ENCODE results near the gene LBX2. TPM values are rescaled to one million over a fixed set of nuclear protein-coding genes. Genes with fewer than 3 reads are reported as not detected.

LBX2 gene
- polyA plus RNA-seq, 1 experiment = 0.61 TPM

DNA sequence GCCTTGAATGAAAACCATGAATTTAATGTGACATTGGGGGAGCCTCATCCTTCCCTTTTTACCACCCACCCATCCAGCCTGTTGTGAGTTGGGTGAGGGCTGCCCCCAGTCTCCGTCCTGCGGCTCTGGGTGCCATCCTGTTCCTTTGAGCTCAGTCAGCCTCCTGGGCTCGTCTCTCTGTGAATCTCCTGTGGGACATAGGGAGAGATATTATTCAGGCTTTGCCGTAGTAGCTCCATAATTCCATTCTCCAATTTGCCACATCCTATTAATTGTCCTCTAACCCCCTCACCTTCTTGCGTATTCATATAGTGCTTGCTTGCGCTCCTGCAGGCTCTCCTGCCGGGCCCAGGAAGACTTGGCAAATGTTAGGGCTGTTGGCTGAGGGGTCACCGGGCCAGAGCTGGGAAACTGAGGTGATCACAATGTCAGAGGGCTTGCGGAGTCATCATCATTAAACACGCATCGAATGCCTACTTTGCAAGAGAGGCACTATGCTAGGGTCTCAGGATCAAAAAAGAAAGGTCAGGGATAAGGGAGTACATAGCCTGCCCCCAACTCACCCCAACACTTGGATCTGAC is 27.3 kb upstream of the LBX2 start:
- DNase-seq (ENCODE audit: low read depth) = no peak
- Histone ChIP-seq H3K36me3 (ENCODE audit: control insufficient read depth, insufficient read depth, low read length) (peaks cover 18% of the 10 kb centered on the region), H3K4me3 (ENCODE audit: low read depth, low read length) (no peak overlapping the region), H3K27me3 (ENCODE audit: control insufficient read depth, insufficient read depth, low read length) (0 out of 2 replicates have a peak, but pooled peaks cover 4% of the 10 kb centered on the region)
- CTCF ChIA-PET = interaction anchor here (1.2 kb wide), 2 partner anchors 13 to 60 kb away, joined by 3 to 4 read pairs; no protein-coding TSS in a partner anchor
- POLR2A ChIA-PET = no interaction called here
- TF ChIP-seq, protein P1, sequence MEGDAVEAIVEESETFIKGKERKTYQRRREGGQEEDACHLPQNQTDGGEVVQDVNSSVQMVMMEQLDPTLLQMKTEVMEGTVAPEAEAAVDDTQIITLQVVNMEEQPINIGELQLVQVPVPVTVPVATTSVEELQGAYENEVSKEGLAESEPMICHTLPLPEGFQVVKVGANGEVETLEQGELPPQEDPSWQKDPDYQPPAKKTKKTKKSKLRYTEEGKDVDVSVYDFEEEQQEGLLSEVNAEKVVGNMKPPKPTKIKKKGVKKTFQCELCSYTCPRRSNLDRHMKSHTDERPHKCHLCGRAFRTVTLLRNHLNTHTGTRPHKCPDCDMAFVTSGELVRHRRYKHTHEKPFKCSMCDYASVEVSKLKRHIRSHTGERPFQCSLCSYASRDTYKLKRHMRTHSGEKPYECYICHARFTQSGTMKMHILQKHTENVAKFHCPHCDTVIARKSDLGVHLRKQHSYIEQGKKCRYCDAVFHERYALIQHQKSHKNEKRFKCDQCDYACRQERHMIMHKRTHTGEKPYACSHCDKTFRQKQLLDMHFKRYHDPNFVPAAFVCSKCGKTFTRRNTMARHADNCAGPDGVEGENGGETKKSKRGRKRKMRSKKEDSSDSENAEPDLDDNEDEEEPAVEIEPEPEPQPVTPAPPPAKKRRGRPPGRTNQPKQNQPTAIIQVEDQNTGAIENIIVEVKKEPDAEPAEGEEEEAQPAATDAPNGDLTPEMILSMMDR (IDR thresholded peaks at IDR 0.05; ENCODE audit: insufficient read depth, low read depth, low read length) = no peak

DNA sequence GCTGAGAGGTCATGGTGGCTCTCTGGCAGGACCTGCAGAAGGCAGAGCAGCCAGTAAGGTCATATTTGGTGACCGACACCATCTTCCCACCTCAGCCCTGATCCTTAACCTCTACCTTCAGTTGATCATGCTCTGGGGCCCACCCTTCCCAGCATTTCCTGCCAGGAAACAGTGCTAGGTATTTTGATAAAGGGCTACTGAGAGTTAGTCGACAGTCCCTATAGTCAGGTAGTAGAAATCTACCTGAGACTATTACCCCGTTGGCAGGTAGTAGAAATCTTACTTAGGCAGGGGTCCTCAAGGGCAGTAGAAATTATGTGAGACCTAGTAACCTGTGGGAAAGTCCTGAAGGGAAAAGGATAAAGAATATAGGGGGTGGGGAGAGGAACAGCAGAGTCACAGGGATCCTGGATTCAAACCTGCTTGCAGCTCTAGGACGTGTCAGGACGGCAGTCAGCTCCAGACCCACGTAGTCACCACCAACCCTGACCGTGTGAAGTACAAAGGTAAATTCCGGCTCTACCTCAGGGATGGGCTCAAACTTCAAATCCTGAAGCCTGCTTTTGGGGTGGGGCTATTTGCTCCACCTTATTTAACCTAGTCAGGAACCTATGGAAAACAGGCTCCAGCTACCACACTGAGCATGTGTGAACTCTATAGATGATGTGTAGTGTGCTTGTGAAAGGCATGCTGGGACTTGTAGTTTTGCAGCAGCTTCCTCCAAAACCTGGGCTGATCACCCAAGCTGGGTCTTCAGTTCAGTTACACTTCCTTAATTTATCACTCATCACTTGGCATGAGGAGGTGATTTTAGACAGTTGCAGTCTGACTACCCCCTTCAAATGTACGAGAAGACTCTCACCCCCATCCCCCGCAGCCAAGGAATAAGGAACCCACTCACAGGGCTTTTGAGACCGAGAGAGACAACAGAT is 26.6 kb upstream of the LBX2 start, which contains the start of gene DQX1:
DQX1 (minus strand) TSS at position 515 of the 932 bp plus-strand sequence; CDS start at position 13, 502 bp downstream.
- Histone ChIP-seq H3K36me3 (ENCODE audit: control insufficient read depth, insufficient read depth, low read length) (peaks cover 18% of the 10 kb centered on the region), H3K4me3 (ENCODE audit: low read depth, low read length) (no peak within 1 kb of the TSS), H3K27me3 (ENCODE audit: control insufficient read depth, insufficient read depth, low read length) (0 out of 2 replicates have a peak, but pooled peaks cover 4% of the 10 kb centered on the region)
- TF ChIP-seq, protein P1 (IDR thresholded peaks at IDR 0.05; ENCODE audit: insufficient read depth, low read depth, low read length) = no peak
- DNase-seq (ENCODE audit: low read depth) = no peak
- ChIA-PET POLR2A (no interaction called here), CTCF (interaction anchor here (1.2 kb wide), 2 partner anchors 13 to 61 kb away, joined by 3 to 4 read pairs; no protein-coding TSS in a partner anchor)

DNA sequence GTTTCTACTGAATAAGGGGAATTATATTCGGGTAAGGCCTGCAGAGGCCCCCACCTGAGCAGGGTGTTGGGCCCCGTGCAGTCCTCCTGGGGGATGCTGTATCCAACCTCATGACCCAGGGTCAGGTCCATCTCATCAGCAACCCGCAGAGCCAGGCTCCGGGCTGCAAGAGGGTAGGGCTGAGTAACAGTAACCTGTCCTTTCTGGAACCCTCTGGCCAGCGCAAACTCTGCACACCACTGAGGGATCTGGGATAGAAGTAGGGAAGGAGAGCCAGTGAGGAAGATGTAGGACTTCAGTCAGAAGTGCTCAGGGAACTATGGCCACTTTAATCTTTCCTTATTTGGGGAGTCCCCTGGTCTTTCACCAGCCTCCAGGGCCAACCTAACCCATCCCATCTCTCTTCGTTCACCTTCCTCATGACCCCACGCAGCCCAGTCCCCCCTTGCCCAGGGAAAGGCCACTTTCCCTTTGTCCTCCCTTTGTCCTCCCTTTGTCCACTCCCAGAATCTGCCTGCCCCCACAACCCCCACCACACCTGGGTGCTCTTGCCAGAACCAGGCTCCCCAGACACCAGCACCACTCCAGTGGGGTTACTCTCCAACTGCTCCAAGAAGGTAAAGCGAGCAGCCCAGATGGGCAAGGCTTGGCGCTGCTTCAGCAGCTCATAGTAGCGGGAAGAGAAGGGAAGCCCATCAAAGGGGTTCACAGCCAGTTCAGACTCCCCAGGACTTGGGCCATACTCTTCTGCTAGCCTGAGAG is 25.7 kb upstream of the LBX2 start:
- Histone ChIP-seq H3K27me3 (ENCODE audit: control insufficient read depth, insufficient read depth, low read length) (peaks cover 9% of the 10 kb centered on the region), H3K36me3 (ENCODE audit: control insufficient read depth, insufficient read depth, low read length) (peaks cover 18% of the 10 kb centered on the region), H3K4me3 (ENCODE audit: low read depth, low read length) (no peak overlapping the region)
- no peak for DNase-seq (ENCODE audit: low read depth)
- POLR2A ChIA-PET = no interaction called here
- CTCF ChIA-PET = interaction anchor here (1.2 kb wide), 1 partner anchor 62 kb away, joined by 4 read pairs; no protein-coding TSS in a partner anchor
- TF ChIP-seq, protein P1 (IDR thresholded peaks at IDR 0.05; ENCODE audit: insufficient read depth, low read depth, low read length) = no peak

DNA sequence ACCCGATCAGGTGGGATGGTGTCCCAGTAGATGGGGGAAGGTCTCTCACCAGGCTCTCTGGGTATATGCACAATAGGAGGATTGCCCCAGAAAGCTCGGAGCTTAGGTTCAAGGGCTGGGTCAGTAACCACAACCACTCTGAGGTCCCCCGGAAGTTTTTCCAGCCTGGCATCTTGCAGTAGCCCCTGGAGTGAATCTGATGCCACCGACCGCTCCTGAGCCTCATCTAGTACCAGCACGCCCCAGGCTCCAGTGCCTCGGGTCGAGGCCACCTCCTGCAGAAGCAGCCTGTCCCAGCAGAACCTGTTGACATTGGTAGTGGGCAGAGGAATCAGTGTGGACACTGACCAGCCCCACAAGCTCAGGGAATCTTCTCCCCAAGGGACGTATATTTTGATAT is 24.6 kb upstream of the LBX2 start:
- Histone ChIP-seq H3K36me3 (ENCODE audit: control insufficient read depth, insufficient read depth, low read length) (peaks cover 18% of the 10 kb centered on the region), H3K27me3 (ENCODE audit: control insufficient read depth, insufficient read depth, low read length) (peaks cover 16% of the 10 kb centered on the region), H3K4me3 (ENCODE audit: low read depth, low read length) (no peak overlapping the region)
- CTCF ChIA-PET = no interaction called here
- TF ChIP-seq, protein P1 (IDR thresholded peaks at IDR 0.05; ENCODE audit: insufficient read depth, low read depth, low read length) = no peak
- POLR2A ChIA-PET = no interaction called here
- DNase-seq (ENCODE audit: low read depth) = no peak

Measured in BJ (cell line).